BE2C (cell line): ENCODE measurements around the gene MLNR.

Source experiments
- DNase-seq: peaks from one replicate; pipeline ENCODE4 v3.0.0-alpha.2; 2020
- H3K27me3 ChIP-seq: fragments of 250-450 bp; sonication (Bioruptor Pico); 2 replicates; pipeline ENCODE4 v1.5.1; 2020; ENCODE audit warnings: mild to moderate bottlenecking
- H3K36me3 ChIP-seq: fragments of 250-450 bp; sonication (Bioruptor Pico); 2 replicates; pipeline ENCODE4 v1.5.1; 2020; ENCODE audit warnings: mild to moderate bottlenecking
- H3K4me1 ChIP-seq: fragments of 250-450 bp; sonication (Bioruptor Pico); 2 replicates; pipeline ENCODE4 v1.5.1; 2020
- H3K4me3 ChIP-seq: 2 replicates; pipeline ENCODE4 v1.5.1; 2011; ENCODE audit warnings: low read depth, low read length
- H3K9me3 ChIP-seq: fragments of 250-450 bp; sonication (Bioruptor Pico); 2 replicates; pipeline ENCODE4 v1.5.1; 2020
- CTCF ChIP-seq: IDR thresholded peaks from 2 replicates; pipeline ENCODE4 v1.5.1; 2012; ENCODE audit warnings: mild to moderate bottlenecking, low read depth, low read length

The MLNR gene

GRCh38 chr13:49235856-49236431, 15.8 kb downstream of the MLNR start:
- Histone ChIP-seq H3K27me3 (no peaks in the 10 kb centered on the region), H3K4me3 (no peak overlapping the region), H3K4me1 (no peaks in the 10 kb centered on the region), H3K36me3 (no peaks in the 10 kb centered on the region), H3K9me3 (no peaks in the 10 kb centered on the region)
- DNase-seq: no peak
- no peak for TF ChIP-seq CTCF

GRCh38 chr13:49238621-49239020, 18.5 kb downstream of the MLNR start:
- H3K36me3 ChIP-seq: no peaks in the 10 kb centered on the region
- TF ChIP-seq CTCF: no peak
- no peaks in the 10 kb centered on the region for H3K27me3 ChIP-seq
- no peaks in the 10 kb centered on the region for H3K4me1 ChIP-seq
- H3K9me3 ChIP-seq: no peaks in the 10 kb centered on the region
- DNase-seq: no peak
- H3K4me3 ChIP-seq: no peak overlapping the region

- Histone ChIP-seq H3K36me3 (no peaks in the 10 kb centered on the region), H3K4me1 (no peaks in the 10 kb centered on the region), H3K4me3 (no peak overlapping the region), H3K27me3 (peaks cover 3% of the 10 kb centered on the region), H3K9me3 (no peaks in the 10 kb centered on the region)
- DNase-seq: no peak
- peak; percentile 69 for TF ChIP-seq CTCF
Observed at GRCh38 chr13:49240017-49240416, 19.9 kb downstream of the MLNR start.

- no peaks in the 10 kb centered on the region for H3K36me3 ChIP-seq
- DNase-seq: no peak
- no peak for TF ChIP-seq CTCF
- no peaks in the 10 kb centered on the region for H3K4me1 ChIP-seq
- peaks cover 3% of the 10 kb centered on the region for H3K27me3 ChIP-seq
- H3K4me3 ChIP-seq: no peak overlapping the region
- H3K9me3 ChIP-seq: no peaks in the 10 kb centered on the region
Observed at GRCh38 chr13:49241296-49241695, 21.2 kb downstream of the MLNR start.

- no peak for DNase-seq
- no peak for TF ChIP-seq CTCF
- H3K4me1 ChIP-seq: no peaks in the 10 kb centered on the region
- no peaks in the 10 kb centered on the region for H3K36me3 ChIP-seq
- no peak overlapping the region for H3K4me3 ChIP-seq
- H3K27me3 ChIP-seq: peaks cover 3% of the 10 kb centered on the region
- H3K9me3 ChIP-seq: no peaks in the 10 kb centered on the region
Observed at GRCh38 chr13:49245101-49245500, 25.0 kb downstream of the MLNR start.

GRCh38 chr13:49246850-49247642, 26.9 kb downstream of the MLNR start:
- H3K9me3 ChIP-seq: no peaks in the 10 kb centered on the region
- DNase-seq: no peak
- no peaks in the 10 kb centered on the region for H3K36me3 ChIP-seq
- H3K27me3 ChIP-seq: peaks cover 3% of the 10 kb centered on the region
- peak overlapping the region; percentile 98 for H3K4me3 ChIP-seq
- TF ChIP-seq CTCF: no peak
- no peaks in the 10 kb centered on the region; the same call in 1 of the 2 replicates for H3K4me1 ChIP-seq
